Measurements from ENCODE around the gene JPT1. TPM values are rescaled to one million over a fixed set of nuclear protein-coding genes. Genes with fewer than 3 reads are reported as not detected.
"Not testable (repeated sequence)": the region's sequence is repeated elsewhere in the genome, so short reads cannot be mapped to it uniquely, and the experiment has no call there.

JPT1 gene
- total and polyA plus RNA-seq, 8 donors: 8.0 to 405 (median 115) TPM

DNA sequence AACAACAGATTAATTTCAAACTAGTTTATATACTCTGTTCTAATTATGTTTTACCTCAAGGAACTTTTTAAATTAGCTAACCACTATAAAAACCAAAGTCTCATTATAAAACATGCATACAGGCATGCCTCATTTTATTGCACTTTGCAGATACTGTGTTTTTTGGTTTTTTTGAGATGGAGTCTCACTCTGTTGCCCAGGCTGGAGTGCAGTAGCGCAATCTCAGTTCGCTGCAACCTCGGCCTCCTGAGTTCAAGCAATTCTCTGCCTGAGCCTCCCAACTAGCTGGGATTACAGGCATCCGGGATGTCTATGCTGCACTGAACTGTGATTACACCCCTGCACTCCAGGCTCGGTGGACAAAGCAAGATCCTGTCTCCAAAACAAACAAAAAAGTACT lies 8.8 kb upstream of the JPT1 start:
- WGBS, 5 donors: 79 to 88% (median 82%) methylated on average over 5 of the region's 5 CpGs
- DNase-seq: no peak
- Histone ChIP-seq H3K27me3 (no peaks in the 10 kb centered on the region), H3K9me3 (no peaks in the 10 kb centered on the region), H3K27ac (no peak overlapping the region), H3K4me3 (no peak overlapping the region), H3K4me1 (peaks cover 0 to 32% (median 4%) of the 10 kb centered on the region in 4 donors), H3K36me3 (peaks cover 18 to 50% (median 44%) of the 10 kb centered on the region in 4 donors)
- intact Hi-C loops (cut with DNase I; ENCODE audit: low total_unique reads): no loop called here
- no peak for TF ChIP-seq POLR2AphosphoS5 (IDR thresholded peaks at IDR 0.05)
- no peak for TF ChIP-seq EP300 (IDR thresholded peaks at IDR 0.05)
- TF ChIP-seq POLR2A (IDR thresholded peaks at IDR 0.05): no peak
- TF ChIP-seq, protein P1, sequence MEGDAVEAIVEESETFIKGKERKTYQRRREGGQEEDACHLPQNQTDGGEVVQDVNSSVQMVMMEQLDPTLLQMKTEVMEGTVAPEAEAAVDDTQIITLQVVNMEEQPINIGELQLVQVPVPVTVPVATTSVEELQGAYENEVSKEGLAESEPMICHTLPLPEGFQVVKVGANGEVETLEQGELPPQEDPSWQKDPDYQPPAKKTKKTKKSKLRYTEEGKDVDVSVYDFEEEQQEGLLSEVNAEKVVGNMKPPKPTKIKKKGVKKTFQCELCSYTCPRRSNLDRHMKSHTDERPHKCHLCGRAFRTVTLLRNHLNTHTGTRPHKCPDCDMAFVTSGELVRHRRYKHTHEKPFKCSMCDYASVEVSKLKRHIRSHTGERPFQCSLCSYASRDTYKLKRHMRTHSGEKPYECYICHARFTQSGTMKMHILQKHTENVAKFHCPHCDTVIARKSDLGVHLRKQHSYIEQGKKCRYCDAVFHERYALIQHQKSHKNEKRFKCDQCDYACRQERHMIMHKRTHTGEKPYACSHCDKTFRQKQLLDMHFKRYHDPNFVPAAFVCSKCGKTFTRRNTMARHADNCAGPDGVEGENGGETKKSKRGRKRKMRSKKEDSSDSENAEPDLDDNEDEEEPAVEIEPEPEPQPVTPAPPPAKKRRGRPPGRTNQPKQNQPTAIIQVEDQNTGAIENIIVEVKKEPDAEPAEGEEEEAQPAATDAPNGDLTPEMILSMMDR (IDR thresholded peaks at IDR 0.05): no peak

DNA sequence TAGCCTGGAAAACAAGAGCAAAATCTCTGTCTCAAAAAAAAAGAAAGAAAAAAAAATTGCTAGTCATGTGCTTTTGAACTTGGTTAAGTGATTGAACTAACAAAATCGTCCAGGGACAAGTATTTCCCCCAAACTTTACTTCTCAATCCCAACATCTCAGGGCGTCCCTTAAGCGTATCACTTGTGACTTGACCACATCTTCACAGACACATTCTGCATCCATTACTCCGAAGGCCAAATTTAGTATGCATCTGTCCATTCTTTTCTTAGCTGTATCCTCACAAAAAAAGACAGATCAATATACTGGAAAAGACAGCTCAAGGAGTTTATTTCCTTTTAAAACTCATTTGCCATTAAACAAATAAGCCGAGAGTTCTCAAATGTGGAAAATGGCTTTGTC lies 5.9 kb upstream of the JPT1 start:
- peak overlapping the region in 3 of 5 donors; percentile 46 to 71 (median 58) for H3K27ac ChIP-seq
- WGBS, 5 donors: 88 to 92% (median 91%) methylated on average over 5 of the region's 5 CpGs
- H3K36me3 ChIP-seq: peaks cover 0 to 23% (median 17%) of the 10 kb centered on the region in 4 donors
- no peaks in the 10 kb centered on the region for H3K9me3 ChIP-seq
- H3K4me1 ChIP-seq: peaks cover 0 to 18% (median 4%) of the 10 kb centered on the region in 4 donors
- TF ChIP-seq EP300 (IDR thresholded peaks at IDR 0.05) (no peak), POLR2AphosphoS5 (IDR thresholded peaks at IDR 0.05) (no peak), POLR2A (IDR thresholded peaks at IDR 0.05) (no peak)
- TF ChIP-seq, protein P1 (IDR thresholded peaks at IDR 0.05): no peak
- intact Hi-C loops (cut with DNase I; ENCODE audit: low total_unique reads): no loop called here
- H3K4me3 ChIP-seq: no peak overlapping the region
- H3K27me3 ChIP-seq: no peaks in the 10 kb centered on the region
- DNase-seq: no peak

DNA sequence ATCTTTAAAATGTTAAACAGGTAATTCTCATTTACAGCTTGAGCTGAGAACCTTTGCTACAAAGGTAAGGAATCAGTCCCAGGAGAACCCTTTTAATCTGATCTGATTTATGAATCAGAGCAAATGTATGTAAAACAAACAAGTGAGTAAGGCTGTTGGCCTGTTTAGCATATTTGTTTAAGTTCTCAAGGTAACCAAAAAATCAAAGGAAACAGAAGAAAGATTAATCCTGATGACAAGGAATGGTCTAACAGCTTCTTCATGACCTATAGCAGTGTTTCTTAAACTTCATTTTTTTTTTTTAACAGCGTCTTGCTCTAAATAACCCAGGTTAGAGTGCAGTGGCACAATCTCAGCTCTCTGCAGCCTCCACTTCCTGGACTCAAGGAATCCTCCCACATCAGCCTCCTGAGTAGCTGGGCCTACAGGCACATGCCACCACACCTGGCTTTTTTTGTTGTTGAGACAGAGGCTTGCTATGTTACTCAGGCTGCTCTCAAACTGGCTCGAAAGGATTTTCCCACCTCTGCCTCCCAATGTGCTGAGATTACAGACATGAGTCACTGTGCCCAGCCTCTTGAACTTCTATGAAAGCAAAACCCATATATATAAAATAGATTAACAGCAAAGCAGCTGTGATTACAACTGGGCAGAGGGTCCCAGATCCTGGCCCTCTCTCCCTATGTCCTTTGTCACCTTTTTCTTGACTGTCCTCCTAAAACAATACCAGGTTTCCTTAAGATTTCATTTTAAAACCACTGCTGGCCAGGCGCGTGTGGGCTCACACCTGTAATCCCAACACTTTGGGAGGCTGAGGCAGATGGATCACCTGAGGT lies 5.1 kb upstream of the JPT1 start:
- DNase-seq: peak; percentile 25 to 75
- TF ChIP-seq POLR2AphosphoS5 (IDR thresholded peaks at IDR 0.05): no peak
- no peak for TF ChIP-seq EP300 (IDR thresholded peaks at IDR 0.05)
- no peak for TF ChIP-seq POLR2A (IDR thresholded peaks at IDR 0.05)
- TF ChIP-seq, protein P1 (IDR thresholded peaks at IDR 0.05): no peak
- WGBS, 5 donors: 68 to 78% (median 71%) methylated on average over 4 of the region's 4 CpGs
- Histone ChIP-seq H3K4me1 (peaks cover 3 to 25% (median 8%) of the 10 kb centered on the region in 4 donors), H3K36me3 (peaks cover 0 to 15% (median 9%) of the 10 kb centered on the region in 4 donors), H3K4me3 (no peak overlapping the region), H3K27ac (peak overlapping the region; percentile 29 to 71 (median 58)), H3K9me3 (no peaks in the 10 kb centered on the region), H3K27me3 (no peaks in the 10 kb centered on the region)
- intact Hi-C loops (cut with DNase I; ENCODE audit: low total_unique reads): no loop called here

DNA sequence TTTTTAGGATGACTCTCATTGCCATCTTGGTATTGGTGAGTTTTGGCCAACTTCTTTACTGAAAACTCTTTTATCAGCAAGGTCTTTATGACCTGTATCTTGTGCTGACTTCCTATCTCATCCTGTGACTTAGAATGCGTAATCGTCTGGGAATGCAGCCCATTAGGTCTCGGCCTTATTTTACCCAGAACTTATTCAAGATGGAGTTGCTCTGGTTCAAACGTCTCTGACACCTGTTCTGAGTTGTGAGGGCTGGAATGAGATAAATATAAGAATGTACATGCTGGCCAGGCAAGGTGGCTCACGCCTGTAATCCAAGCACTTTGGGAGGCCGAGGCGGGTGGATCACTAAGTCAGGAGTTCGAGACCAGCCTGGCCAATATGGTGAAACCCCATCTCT lies 4.2 kb upstream of the JPT1 start:
- H3K4me3 ChIP-seq; intact Hi-C loops (cut with DNase I; ENCODE audit: low total_unique reads); H3K27me3 ChIP-seq; DNase-seq; H3K9me3 ChIP-seq: not testable (repeated sequence)
- Histone ChIP-seq H3K36me3 (peaks cover 0 to 12% (median 3%) of the 10 kb centered on the region in 4 donors), H3K4me1 (peaks cover 5 to 28% (median 13%) of the 10 kb centered on the region in 4 donors), H3K27ac (peak overlapping the region in 1 of 5 donors; percentile 71)
- 90 to 93% (median 91%) methylated on average over 8 of the region's 8 CpGs for WGBS, 5 donors

DNA sequence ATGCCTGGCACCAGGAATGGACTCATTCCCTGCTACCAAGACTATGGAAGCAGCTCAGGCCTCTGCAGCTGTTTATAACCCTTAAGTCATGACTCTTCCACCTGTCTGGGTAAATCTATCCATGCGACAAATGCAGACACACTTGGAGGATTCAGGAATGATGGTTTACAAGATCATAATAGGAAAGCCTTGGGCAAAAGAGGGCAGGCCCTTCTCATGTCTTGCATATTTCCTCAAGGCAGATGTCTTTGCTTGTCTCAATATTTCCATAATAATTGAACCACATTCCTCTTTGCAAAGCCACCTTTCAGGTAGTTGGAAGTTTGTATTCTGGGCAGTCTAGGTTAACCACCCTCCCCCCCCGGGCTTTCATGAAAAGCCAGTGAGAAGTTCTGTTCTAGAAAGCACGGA lies 884 bp upstream of the JPT1 start:
- no peaks in the 10 kb centered on the region for H3K27me3 ChIP-seq
- H3K27ac ChIP-seq: peak overlapping the region in 2 of 5 donors; percentile 85 to 95
- peak overlapping the region in 1 of 4 donors; percentile 96 for H3K4me3 ChIP-seq
- no peak for DNase-seq
- intact Hi-C loops (cut with DNase I; ENCODE audit: low total_unique reads): no loop called here
- H3K4me1 ChIP-seq: peaks cover 11 to 52% (median 22%) of the 10 kb centered on the region in 4 donors
- no peaks in the 10 kb centered on the region for H3K36me3 ChIP-seq
- 80 to 92% (median 88%) methylated on average over 3 of the region's 3 CpGs for WGBS, 5 donors
- H3K9me3 ChIP-seq: no peaks in the 10 kb centered on the region
- no peak for TF ChIP-seq EP300 (IDR thresholded peaks at IDR 0.05)
- no peak for TF ChIP-seq POLR2AphosphoS5 (IDR thresholded peaks at IDR 0.05)
- no peak for TF ChIP-seq POLR2A (IDR thresholded peaks at IDR 0.05)
- TF ChIP-seq, protein P1 (IDR thresholded peaks at IDR 0.05): no peak

Measured in stomach (tissue), 9 donors.